HepG2 (cell line): ENCODE results near the gene DNAJB6. TPM values are rescaled to one million over a fixed set of nuclear protein-coding genes. Genes with fewer than 3 reads are reported as not detected.

Experiments
- ATAC-seq: fragments of 200-7000 bp; cut with Tn5 transposase; 3 replicates; pipeline ENCODE4 v1.9.1; 2020; ENCODE audit warnings: mild to moderate bottlenecking, moderate library complexity
- BruUV-seq: library from RNA; stranded (reverse); fragments of 400-500 nt; replicated peaks from 2 replicates; lab custom pipeline; 2021; lab: Mats Ljungman, UMichigan
- CTCF ChIA-PET: fragments of 300-600 bp; formaldehyde crosslinking; extraction: SDS; loops from one replicate; lab custom pipeline; 2021; ENCODE audit warnings: low total read pairs, inconsistent platforms, low intra/inter-chr PET ratio; lab: Yijun Ruan, JAX
- POLR2A ChIA-PET: fragments of 350-600 bp; sonication (Branson Sonifier 250); formaldehyde crosslinking; loops from one replicate; lab custom pipeline; 2020; ENCODE audit warnings: antibody characterized with exemption, inconsistent platforms; lab: Yijun Ruan, JAX
- DNase-seq: peaks from one replicate; pipeline ENCODE4 v3.0.0-alpha.2; 2015; ENCODE audit warnings: low spot score
- FAIRE-seq: peaks from 3 replicates; lab custom pipeline; 2011; peaks lifted over from hg19 to GRCh38; lab: Jason Lieb, UNC
- H2AFZ ChIP-seq: one replicate; pipeline ENCODE4 v1.6.1; 2011; ENCODE audit warnings: low read length, inconsistent platforms
- H3K27ac ChIP-seq: fragments of 300-600 bp; 3 replicates; pipeline ENCODE4 v1.8.0; 2011; ENCODE audit warnings: mixed run types, mild to moderate bottlenecking, mixed read lengths, low read length, inconsistent platforms; ENCODE audit not compliant: insufficient read depth; ENCODE audit errors: extremely low read length
- H3K27me3 ChIP-seq, 2 experiments: fragments of 200-600 bp in 1 of 2; 2 replicates in 1 of 2; 3 replicates in 1 of 2; pipeline versions ENCODE4 v1.6.0 to v1.8.0; 2011; ENCODE audit warnings: low read length in 2 of 2, mild to moderate bottlenecking in 2 of 2, moderate library complexity in 2 of 2, inconsistent platforms in 1 of 2; ENCODE audit not compliant: insufficient read depth in 2 of 2, control insufficient read depth in 1 of 2
- H3K36me3 ChIP-seq, 2 experiments: fragments of 200-600 bp in 1 of 2; replicated peaks in 1 of 2; 2 replicates in 1 of 2; 3 replicates in 1 of 2; pipeline versions ENCODE4 v1.5.1 to v1.8.0; 2011; ENCODE audit warnings: low read length in 2 of 2, inconsistent platforms in 1 of 2; ENCODE audit not compliant: insufficient read depth in 2 of 2, control insufficient read depth in 1 of 2
- H3K4me1 ChIP-seq: 2 replicates; pipeline ENCODE4 v1.5.1; 2012; ENCODE audit warnings: low read length, inconsistent platforms; ENCODE audit not compliant: insufficient read depth
- H3K4me2 ChIP-seq: 2 replicates; pipeline ENCODE4 v1.6.0; 2011; ENCODE audit warnings: low read depth, low read length, inconsistent platforms
- H3K4me3 ChIP-seq, 3 experiments: fragments of 200-600 bp in 1 of 3; sonication (generic), shearing (Covaris generic) in 1 of 3; replicated peaks in 1 of 3; 2 replicates each; pipeline ENCODE4 v1.5.1; 2011 to 2016; ENCODE audit warnings: low read length in 3 of 3, inconsistent platforms in 2 of 3, low read depth in 2 of 3, mild to moderate bottlenecking in 2 of 3, control low read depth in 1 of 3, mixed read lengths in 1 of 3; ENCODE audit not compliant: insufficient read depth in 1 of 3
- H3K79me2 ChIP-seq: one replicate; pipeline ENCODE4 v1.6.1; 2011; ENCODE audit warnings: low read length, inconsistent platforms; ENCODE audit not compliant: insufficient read depth
- H3K9ac ChIP-seq: 2 replicates; pipeline ENCODE4 v1.6.0; 2011; ENCODE audit warnings: mild to moderate bottlenecking, low read depth, low read length, inconsistent platforms; ENCODE audit not compliant: insufficient read depth
- H3K9me3 ChIP-seq: 2 replicates; pipeline ENCODE4 v1.5.1; 2012; ENCODE audit warnings: mild to moderate bottlenecking, low read length
- H4K20me1 ChIP-seq: 2 replicates; pipeline ENCODE4 v1.6.0; 2011; ENCODE audit warnings: inconsistent platforms, mild to moderate bottlenecking, low read length, moderate library complexity; ENCODE audit not compliant: insufficient read depth
- ELK4 ChIP-seq: sonication (generic); formaldehyde crosslinking; IDR thresholded peaks from 2 replicates; pipeline ENCODE4 v1.9.0; 2021; ENCODE audit warnings: missing genetic modification reagents, borderline replicate concordance
- IKZF5 ChIP-seq: IDR thresholded peaks from 2 replicates; pipeline ENCODE4 v1.6.1; 2018; ENCODE audit warnings: missing genetic modification reagents, mild to moderate bottlenecking, missing compliant biosample characterization
- KDM2A ChIP-seq: sonication (generic); formaldehyde crosslinking; IDR thresholded peaks from 2 replicates; pipeline ENCODE4 v1.4.0; 2020; ENCODE audit warnings: low read depth, missing genetic modification reagents, borderline replicate concordance
- MIER2 ChIP-seq: IDR thresholded peaks from 2 replicates; pipeline ENCODE4 v1.6.1; 2016; ENCODE audit warnings: missing biosample characterization, missing genetic modification reagents
- NFKBIZ ChIP-seq: IDR thresholded peaks from 2 replicates; pipeline ENCODE4 v1.6.1; 2018; ENCODE audit warnings: missing genetic modification reagents, missing compliant biosample characterization
- PHF20 ChIP-seq: sonication (generic); formaldehyde crosslinking; IDR thresholded peaks from 2 replicates; pipeline ENCODE4 v1.5.0; 2020; ENCODE audit warnings: mild to moderate bottlenecking, missing genetic modification reagents
- TOPORS ChIP-seq: sonication (generic); formaldehyde crosslinking; IDR thresholded peaks from 2 replicates; pipeline ENCODE4 v1.8.0; 2023; ENCODE audit warnings: mild to moderate bottlenecking, missing genetic modification reagents
- ZBTB40 ChIP-seq, 2 experiments: fragments of 450-650 bp in 1 of 2; sonication (generic) in 1 of 2; formaldehyde crosslinking in 1 of 2; IDR thresholded peaks; 2 replicates each; pipeline versions ENCODE4 v1.6.1 to v1.8.0; 2016 to 2022; ENCODE audit warnings: antibody characterized with exemption in 1 of 2, mild to moderate bottlenecking in 1 of 2, missing genetic modification reagents in 1 of 2
- ZNF556 ChIP-seq: sonication (generic); formaldehyde crosslinking; IDR thresholded peaks from 2 replicates; pipeline ENCODE4 v1.4.0; 2020; ENCODE audit warnings: mild to moderate bottlenecking, missing genetic modification reagents, borderline replicate concordance
- ZNF709 ChIP-seq: sonication (generic); formaldehyde crosslinking; IDR thresholded peaks from 2 replicates; pipeline ENCODE4 v1.5.0; 2020; ENCODE audit warnings: mild to moderate bottlenecking, missing genetic modification reagents
- ZSCAN29 ChIP-seq: sonication (generic); formaldehyde crosslinking; conservative IDR thresholded peaks from 2 replicates; pipeline ENCODE4 v1.4.0; 2020; ENCODE audit warnings: mild to moderate bottlenecking, missing genetic modification reagents
- WGBS: methylation state at CpG from one replicate; pipeline ENCODE4 v1.1.6; 2017; ENCODE audit warnings: low lambda C conversion rate; 5-methylcytosine and 5-hydroxymethylcytosine counted together
- in situ Hi-C: cut with HindIII; loops from 2 replicates; pipeline ENCODE4 v1.10.0; 2017; ENCODE audit warnings: low pct_unique_long_range_greater_than_20kb; ENCODE audit not compliant: extremely low pct_ligation_motif_present
- intact Hi-C: fragments of 100-400 bp; cut with micrococcal nuclease; formaldehyde crosslinking; loops from one replicate; pipeline ENCODE4 v1.10.0; 2022; ENCODE audit not compliant: unreplicated experiment
- polyA plus RNA-seq, 8 experiments: library from polyadenylated mRNA; depleted of rRNA in 3 of 8; stranded (reverse) in 7 of 8; unstranded in 1 of 8; fragments of >200 nt; fragmentation: Illumina TruSeq in 4 of 8; extraction: Trizol in 4 of 8; gene quantifications; 2 replicates each; pipeline versions ENCODE4 v1.2.1 to v1.2.3, GENCODE V29; 2011 to 2016; ENCODE audit warnings: low read depth in 4 of 8, missing spikeins in 1 of 8, mixed read lengths in 1 of 8; ENCODE audit not compliant: insufficient read depth in 1 of 8
- total RNA-seq, 5 experiments: library from RNA; depleted of rRNA; stranded (reverse); fragments of >200 nt; fragmentation: Illumina TruSeq; extraction: Trizol; gene quantifications; 2 replicates each; pipeline ENCODE4 v1.2.3, GENCODE V29; 2016; ENCODE audit warnings: low read depth in 1 of 5

The DNAJB6 gene
- total and polyA plus RNA-seq, 2 of the 13 experiments (the other 11 are each of a cell fraction or from before 2014, with no cell fraction given), result 29.9 to 53.9 TPM

GRCh38 chr7:157335991-157336382, 817 bp upstream of the DNAJB6 start:
- Histone ChIP-seq H4K20me1 (peaks cover 37% of the 10 kb centered on the region), H3K79me2 (peaks cover 36% of the 10 kb centered on the region), H3K9me3 (no peaks in the 10 kb centered on the region), H3K36me3 (no peaks in the 10 kb centered on the region), H3K4me3 (peak overlapping the region in 1 of 3 experiments; percentile 82; a peak in 1 of 6 replicates), H3K9ac (no peak overlapping the region), H2AFZ (no peak overlapping the region), H3K27ac (no peak overlapping the region), H3K4me2 (peak overlapping the region; percentile 70), H3K4me1 (peaks cover 48% of the 10 kb centered on the region)
- DNase-seq (no peak), ATAC-seq (no peak), FAIRE-seq (no peak)
- TSS peak; percentile 92 for BruUV-seq
- WGBS, result 95% methylated on average over 11 of the region's 11 CpGs
- POLR2A ChIA-PET, result interaction anchor here (1.7 kb wide), 1 partner anchor 18 kb away, joined by 5 read pairs; no protein-coding TSS in a partner anchor
- in situ Hi-C loops, result no loop called here
- TF ChIP-seq KDM2A (CRISPR knock-in tag) (no peak), NFKBIZ (CRISPR knock-in tag) (no peak), ELK4 (no peak), ZBTB40 (IDR thresholded peaks at IDR 0.05) (no peak), ZBTB40 (CRISPR knock-in tag; IDR thresholded peaks at IDR 0.05) (no peak), MIER2 (no peak), IKZF5 (CRISPR knock-in tag) (no peak), TOPORS (CRISPR knock-in tag) (no peak), ZNF709 (CRISPR knock-in tag) (no peak), PHF20 (CRISPR knock-in tag) (no peak), ZSCAN29 (CRISPR knock-in tag) (no peak), ZNF556 (CRISPR knock-in tag) (no peak)
- TF ChIP-seq, all 625 proteins: peak for 0
- CTCF ChIA-PET, result no interaction called here
- intact Hi-C loops, result no loop called here
- H3K27me3 ChIP-seq, result peaks cover 0 to 3% of the 10 kb centered on the region in 2 experiments; a peak in 2 of 5 replicates
